K562 (cell line): ENCODE data around the gene TMEM191C.
"Not testable (repeated sequence)": the region's sequence is repeated elsewhere in the genome, so short reads cannot be mapped to it uniquely, and the experiment has no call there.

ENCODE experiments used
- CBFB ChIP-seq: sonication (generic); formaldehyde crosslinking; IDR thresholded peaks from 2 replicates; pipeline ENCODE4 v1.4.0; 2020; ENCODE audit warnings: mild to moderate bottlenecking, missing genetic modification reagents
- CREB1 ChIP-seq, 2 experiments: sonication (generic) in 1 of 2; formaldehyde crosslinking in 1 of 2; IDR thresholded peaks; 2 replicates each; pipeline versions ENCODE4 v1.6.1 to v1.8.0; 2012 to 2022; ENCODE audit warnings: inconsistent platforms in 1 of 2, mild to moderate bottlenecking in 1 of 2, missing genetic modification reagents in 1 of 2, moderate library complexity in 1 of 2
- CTCF ChIP-seq, 3 experiments: IDR thresholded peaks in 2 of 3; conservative IDR thresholded peaks in 1 of 3; 2 replicates each; pipeline ENCODE4 v1.5.1; 2011 to 2012; ENCODE audit warnings: low read length in 3 of 3, mild to moderate bottlenecking in 3 of 3, control low read depth in 2 of 3, improper control_type of control experiment in 1 of 3, inconsistent platforms in 1 of 3, low read depth in 1 of 3, mixed read lengths in 1 of 3, moderate library complexity in 1 of 3; ENCODE audit not compliant: insufficient read depth in 2 of 3
- ELF1 ChIP-seq: fragments of 200-800 bp; sonication (Bioruptor generic); IDR thresholded peaks from 2 replicates; pipeline ENCODE4 v1.6.1; 2016; ENCODE audit warnings: missing genetic modification characterization, missing compliant biosample characterization
- ELK1 ChIP-seq: sonication (generic); formaldehyde crosslinking; IDR thresholded peaks from 2 replicates; pipeline ENCODE4 v1.8.1; 2022; ENCODE audit warnings: missing genetic modification reagents
- ETV5 ChIP-seq: sonication (generic); formaldehyde crosslinking; IDR thresholded peaks from 2 replicates; pipeline ENCODE4 v1.4.0; 2020; ENCODE audit warnings: low read depth, mild to moderate bottlenecking, missing genetic modification reagents
- GTF2A2 ChIP-seq: IDR thresholded peaks from 2 replicates; pipeline ENCODE4 v1.6.1; 2016; ENCODE audit warnings: mild to moderate bottlenecking, missing genetic modification characterization, missing compliant biosample characterization
- MYC ChIP-seq, 2 experiments: fragments of 250-450 bp in 1 of 2; sonication (Bioruptor Pico) in 1 of 2; IDR thresholded peaks; 2 replicates each; pipeline versions ENCODE4 v1.5.1 to v1.6.1; 2012 to 2021; ENCODE audit warnings: low read depth in 2 of 2, borderline replicate concordance in 1 of 2, improper control_type of control experiment in 1 of 2, low read length in 1 of 2, mild to moderate bottlenecking in 1 of 2, moderate library complexity in 1 of 2
- POLR2A ChIP-seq: fragments of 450-650 bp; conservative IDR thresholded peaks from 2 replicates; pipeline ENCODE4 v1.6.1; 2016
- TAF15 ChIP-seq: fragments of 200-400 bp; formaldehyde crosslinking; IDR thresholded peaks from 2 replicates; pipeline ENCODE4 v1.6.1; 2017; ENCODE audit warnings: mild to moderate bottlenecking, low read depth, low read length, moderate library complexity
- ZBTB40 ChIP-seq, 2 experiments: fragments of 450-650 bp in 1 of 2; sonication (generic) in 1 of 2; formaldehyde crosslinking in 1 of 2; IDR thresholded peaks; 2 replicates each; pipeline versions ENCODE4 v1.7.1 to v1.9.0; 2016 to 2022; ENCODE audit warnings: inconsistent platforms in 1 of 2, mild to moderate bottlenecking in 1 of 2, missing genetic modification reagents in 1 of 2
- ZBTB8A ChIP-seq: fragments of 450-650 bp; IDR thresholded peaks from 2 replicates; pipeline ENCODE4 v1.6.1; 2018; ENCODE audit warnings: mild to moderate bottlenecking, moderate library complexity; ENCODE audit not compliant: partially characterized antibody
- ZNF280B ChIP-seq: fragments of 250-450 bp; sonication (Bioruptor Pico); IDR thresholded peaks from 2 replicates; pipeline ENCODE4 v1.5.1; 2021; ENCODE audit warnings: mild to moderate bottlenecking
- ZSCAN29 ChIP-seq: fragments of 450-650 bp; IDR thresholded peaks from 2 replicates; pipeline ENCODE4 v1.6.1; 2017

GRCh38 chr22:21469097-21469994 is 2.2 kb downstream of the TMEM191C start:
- not testable (repeated sequence) for TF ChIP-seq CTCF (IDR thresholded peaks at IDR 0.05 in 2 of 3, conservative IDR thresholded peaks at IDR 0.05 in 1 of 3; ENCODE audit: insufficient read depth in 2 of 3, low read depth in 1 of 3, low read length in 3 of 3); ZBTB40 (IDR thresholded peaks at IDR 0.05); ZBTB40 (CRISPR knock-in tag; IDR thresholded peaks at IDR 0.05); MYC (IDR thresholded peaks at IDR 0.05; ENCODE audit: low read depth, low read length); MYC (CRISPR knock-in tag; IDR thresholded peaks at IDR 0.05; ENCODE audit: borderline replicate concordance, low read depth); CREB1 (IDR thresholded peaks at IDR 0.05); CREB1 (CRISPR knock-in tag; IDR thresholded peaks at IDR 0.05); POLR2A; ELK1 (CRISPR knock-in tag); CBFB (CRISPR knock-in tag); ELF1 (tag); ZSCAN29; ZBTB8A; GTF2A2 (tag); TAF15; ZNF280B (CRISPR knock-in tag); ETV5 (CRISPR knock-in tag)
